Endothelial cell of umbilical vein (primary cell): Measurements from ENCODE around the gene SP100.

Source experiments
- EZH2 ChIP-seq: IDR thresholded peaks from 2 replicates; pipeline ENCODE4 v1.6.1; 2012; ENCODE audit warnings: borderline replicate concordance, low read depth, mild to moderate bottlenecking, moderate library complexity, low read length, inconsistent platforms; ENCODE audit not compliant: severe bottlenecking
- FOS ChIP-seq: IDR thresholded peaks from 2 replicates; pipeline ENCODE4 v1.6.1; 2011; ENCODE audit warnings: mild to moderate bottlenecking, low read length, moderate library complexity, borderline replicate concordance; ENCODE audit not compliant: insufficient read depth
- POLR2A ChIP-seq: IDR thresholded peaks from 2 replicates; pipeline ENCODE4 v1.6.1; 2012; ENCODE audit warnings: low read depth, mild to moderate bottlenecking, control low read depth, low read length
- POLR2AphosphoS5 ChIP-seq: IDR thresholded peaks from 2 replicates; pipeline ENCODE4 v1.6.1; 2012; ENCODE audit warnings: low read depth, mild to moderate bottlenecking, control low read depth, low read length, moderate library complexity; ENCODE audit not compliant: insufficient read depth
- TF ChIP-seq, protein P1 (sequence below), 2 donors: IDR thresholded peaks; 1 replicate in 1 of 2; 2 replicates in 1 of 2; pipeline ENCODE4 v1.5.1; 2011; ENCODE audit warnings: low read length in 2 of 2, mild to moderate bottlenecking in 2 of 2, moderate library complexity in 2 of 2, control low read depth in 1 of 2, inconsistent platforms in 1 of 2, low read depth in 1 of 2; ENCODE audit not compliant: insufficient read depth in 1 of 2; ENCODE audit errors: extremely low read depth in 1 of 2
- TF ChIP-seq, protein P2 (sequence below): IDR thresholded peaks from 2 replicates; pipeline ENCODE4 v1.6.1; 2011; ENCODE audit not compliant: insufficient read depth, insufficient read length

- TF ChIP-seq, protein P1, sequence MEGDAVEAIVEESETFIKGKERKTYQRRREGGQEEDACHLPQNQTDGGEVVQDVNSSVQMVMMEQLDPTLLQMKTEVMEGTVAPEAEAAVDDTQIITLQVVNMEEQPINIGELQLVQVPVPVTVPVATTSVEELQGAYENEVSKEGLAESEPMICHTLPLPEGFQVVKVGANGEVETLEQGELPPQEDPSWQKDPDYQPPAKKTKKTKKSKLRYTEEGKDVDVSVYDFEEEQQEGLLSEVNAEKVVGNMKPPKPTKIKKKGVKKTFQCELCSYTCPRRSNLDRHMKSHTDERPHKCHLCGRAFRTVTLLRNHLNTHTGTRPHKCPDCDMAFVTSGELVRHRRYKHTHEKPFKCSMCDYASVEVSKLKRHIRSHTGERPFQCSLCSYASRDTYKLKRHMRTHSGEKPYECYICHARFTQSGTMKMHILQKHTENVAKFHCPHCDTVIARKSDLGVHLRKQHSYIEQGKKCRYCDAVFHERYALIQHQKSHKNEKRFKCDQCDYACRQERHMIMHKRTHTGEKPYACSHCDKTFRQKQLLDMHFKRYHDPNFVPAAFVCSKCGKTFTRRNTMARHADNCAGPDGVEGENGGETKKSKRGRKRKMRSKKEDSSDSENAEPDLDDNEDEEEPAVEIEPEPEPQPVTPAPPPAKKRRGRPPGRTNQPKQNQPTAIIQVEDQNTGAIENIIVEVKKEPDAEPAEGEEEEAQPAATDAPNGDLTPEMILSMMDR (IDR thresholded peaks at IDR 0.05; ENCODE audit: extremely low read depth in 1 of 2, insufficient read depth in 1 of 2, low read depth in 1 of 2, low read length in 2 of 2) = no peak
- TF ChIP-seq POLR2AphosphoS5 (no peak), POLR2A (no peak), FOS (no peak), EZH2 (no peak)
- TF ChIP-seq, protein P2, sequence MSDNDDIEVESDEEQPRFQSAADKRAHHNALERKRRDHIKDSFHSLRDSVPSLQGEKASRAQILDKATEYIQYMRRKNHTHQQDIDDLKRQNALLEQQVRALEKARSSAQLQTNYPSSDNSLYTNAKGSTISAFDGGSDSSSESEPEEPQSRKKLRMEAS = no peak
These were observed 39.1 kb downstream of the SP100 start for GRCh38 chr2:230455005-230455684.
